ENCODE measurements around the gene USB1. TPM values are rescaled to one million over a fixed set of nuclear protein-coding genes. Genes with fewer than 3 reads are reported as not detected.

USB1 gene
- total and polyA plus RNA-seq, 5 donors from 2014 or later = 29.3 to 46.8 (median 35.7) TPM

GRCh38 chr16:58016840-58017446, 15.7 kb downstream of the USB1 start:
- no peaks in the 10 kb centered on the region for H3K27me3 Mint-ChIP-seq
- no peaks in the 10 kb centered on the region for H3K9me3 Mint-ChIP-seq

GRCh38 chr16:58018803-58019202, 17.6 kb downstream of the USB1 start:
- peak overlapping the region in 1 of 3 donors; percentile 29 for H3K27ac Mint-ChIP-seq
- no peaks in the 10 kb centered on the region for H3K9me3 ChIP-seq (ENCODE audit: control insufficient read depth in 2 of 2, low read length in 2 of 2)
- H3K9me3 Mint-ChIP-seq = no peaks in the 10 kb centered on the region
- H3K36me3 ChIP-seq (ENCODE audit: control insufficient read depth, insufficient read depth, low read length) = peaks cover 19% of the 10 kb centered on the region
- no peaks in the 10 kb centered on the region for H3K27me3 ChIP-seq (ENCODE audit: control insufficient read depth, insufficient read depth, low read length)
- H3K4me3 Mint-ChIP-seq = no peak overlapping the region
- H3K4me1 ChIP-seq (ENCODE audit: control insufficient read depth, insufficient read depth, low read length, poor library complexity, severe bottlenecking) = peaks cover 3% of the 10 kb centered on the region
- no peak overlapping the region for H3K4me3 ChIP-seq (ENCODE audit: low read depth, low read length)
- H3K27me3 Mint-ChIP-seq = no peaks in the 10 kb centered on the region
- no peak for ATAC-seq (ENCODE audit: low read depth in 2 of 2)
- peaks cover 0 to 17% (median 5%) of the 10 kb centered on the region in 4 donors for H3K4me1 Mint-ChIP-seq
- no peak for DNase-seq
- H3K27ac ChIP-seq (ENCODE audit: insufficient read depth, low read length, poor library complexity, severe bottlenecking) = no peak overlapping the region
- no peaks in the 10 kb centered on the region for H3K36me3 Mint-ChIP-seq

More at GRCh38 chr16:58016840-58017446, 15.7 kb downstream of the USB1 start:
- Mint-ChIP-seq H3K36me3 (no peaks in the 10 kb centered on the region), H3K4me3 (no peak overlapping the region), H3K4me1 (peaks cover 0 to 15% (median 4%) of the 10 kb centered on the region in 4 donors), H3K27ac (no peak overlapping the region)
- Histone ChIP-seq H3K4me1 (ENCODE audit: control insufficient read depth, insufficient read depth, low read length, poor library complexity, severe bottlenecking) (peaks cover 3% of the 10 kb centered on the region), H3K27me3 (ENCODE audit: control insufficient read depth, insufficient read depth, low read length) (no peaks in the 10 kb centered on the region), H3K36me3 (ENCODE audit: control insufficient read depth, insufficient read depth, low read length) (peaks cover 32% of the 10 kb centered on the region), H3K27ac (ENCODE audit: insufficient read depth, low read length, poor library complexity, severe bottlenecking) (no peak overlapping the region), H3K4me3 (ENCODE audit: low read depth, low read length) (no peak overlapping the region), H3K9me3 (ENCODE audit: control insufficient read depth in 2 of 2, low read length in 2 of 2) (no peaks in the 10 kb centered on the region)
- ATAC-seq (ENCODE audit: low read depth in 2 of 2) (no peak), DNase-seq (no peak)

GRCh38 chr16:58019866-58020538, 18.8 kb downstream of the USB1 start:
- ATAC-seq (ENCODE audit: low read depth in 2 of 2) (no peak), DNase-seq (no peak)
- peaks cover 12% of the 10 kb centered on the region for H3K4me1 ChIP-seq (ENCODE audit: control insufficient read depth, insufficient read depth, low read length, poor library complexity, severe bottlenecking)
- no peak overlapping the region for H3K4me3 ChIP-seq (ENCODE audit: low read depth, low read length)
- no peak overlapping the region for H3K4me3 Mint-ChIP-seq
- peak overlapping the region; percentile 23 to 99 (median 85) for H3K27ac Mint-ChIP-seq
- no peaks in the 10 kb centered on the region for H3K27me3 ChIP-seq (ENCODE audit: control insufficient read depth, insufficient read depth, low read length)
- no peaks in the 10 kb centered on the region for H3K36me3 Mint-ChIP-seq
- peaks cover 19% of the 10 kb centered on the region for H3K36me3 ChIP-seq (ENCODE audit: control insufficient read depth, insufficient read depth, low read length)
- no peaks in the 10 kb centered on the region for H3K9me3 Mint-ChIP-seq
- no peaks in the 10 kb centered on the region for H3K9me3 ChIP-seq (ENCODE audit: control insufficient read depth in 2 of 2, low read length in 2 of 2)
- H3K4me1 Mint-ChIP-seq = peaks cover 2 to 24% (median 10%) of the 10 kb centered on the region in 4 donors
- peaks cover 6% of the 10 kb centered on the region for H3K27me3 Mint-ChIP-seq
- H3K27ac ChIP-seq (ENCODE audit: insufficient read depth, low read length, poor library complexity, severe bottlenecking) = peak overlapping the region; percentile 39

GRCh38 chr16:58020628-58021521, 19.7 kb downstream of the USB1 start:
- DNase-seq (peak; percentile 44 to 64 (median 55)), ATAC-seq (ENCODE audit: low read depth in 2 of 2) (peak; percentile 43 to 54)
- Mint-ChIP-seq H3K9me3 (no peaks in the 10 kb centered on the region), H3K4me1 (peaks cover 4 to 25% (median 13%) of the 10 kb centered on the region in 4 donors), H3K36me3 (no peaks in the 10 kb centered on the region), H3K4me3 (peak overlapping the region in 1 of 4 donors; percentile 73), H3K27me3 (peaks cover 9% of the 10 kb centered on the region), H3K27ac (peak overlapping the region; percentile 23 to 99 (median 85))
- Histone ChIP-seq H3K4me3 (ENCODE audit: low read depth, low read length) (no peak overlapping the region), H3K9me3 (ENCODE audit: control insufficient read depth in 2 of 2, low read length in 2 of 2) (no peaks in the 10 kb centered on the region), H3K27me3 (ENCODE audit: control insufficient read depth, insufficient read depth, low read length) (no peaks in the 10 kb centered on the region), H3K36me3 (ENCODE audit: control insufficient read depth, insufficient read depth, low read length) (peaks cover 11% of the 10 kb centered on the region), H3K4me1 (ENCODE audit: control insufficient read depth, insufficient read depth, low read length, poor library complexity, severe bottlenecking) (peaks cover 18% of the 10 kb centered on the region), H3K27ac (ENCODE audit: insufficient read depth, low read length, poor library complexity, severe bottlenecking) (peak overlapping the region; percentile 39)

GRCh38 chr16:58021661-58022551, 20.7 kb downstream of the USB1 start:
- Mint-ChIP-seq H3K4me3 (peak overlapping the region in 1 of 4 donors; percentile 61), H3K27me3 (peaks cover 9% of the 10 kb centered on the region), H3K4me1 (peaks cover 4 to 25% (median 13%) of the 10 kb centered on the region in 4 donors), H3K9me3 (no peaks in the 10 kb centered on the region), H3K27ac (peak overlapping the region in 1 of 3 donors; percentile 40), H3K36me3 (no peaks in the 10 kb centered on the region)
- no peak overlapping the region for H3K27ac ChIP-seq (ENCODE audit: insufficient read depth, low read length, poor library complexity, severe bottlenecking)
- H3K36me3 ChIP-seq (ENCODE audit: control insufficient read depth, insufficient read depth, low read length) = peaks cover 11% of the 10 kb centered on the region
- H3K4me1 ChIP-seq (ENCODE audit: control insufficient read depth, insufficient read depth, low read length, poor library complexity, severe bottlenecking) = peaks cover 25% of the 10 kb centered on the region
- DNase-seq = no peak
- no peak for ATAC-seq (ENCODE audit: low read depth in 2 of 2)
- H3K4me3 ChIP-seq (ENCODE audit: low read depth, low read length) = no peak overlapping the region
- no peaks in the 10 kb centered on the region for H3K9me3 ChIP-seq (ENCODE audit: control insufficient read depth in 2 of 2, low read length in 2 of 2)
- no peaks in the 10 kb centered on the region for H3K27me3 ChIP-seq (ENCODE audit: control insufficient read depth, insufficient read depth, low read length)

- Histone ChIP-seq H3K27me3 (ENCODE audit: control insufficient read depth, insufficient read depth, low read length) (no peaks in the 10 kb centered on the region), H3K27ac (ENCODE audit: insufficient read depth, low read length, poor library complexity, severe bottlenecking) (no peak overlapping the region), H3K4me3 (ENCODE audit: low read depth, low read length) (no peak overlapping the region), H3K4me1 (ENCODE audit: control insufficient read depth, insufficient read depth, low read length, poor library complexity, severe bottlenecking) (peaks cover 32% of the 10 kb centered on the region), H3K9me3 (ENCODE audit: control insufficient read depth in 2 of 2, low read length in 2 of 2) (no peaks in the 10 kb centered on the region), H3K36me3 (ENCODE audit: control insufficient read depth, insufficient read depth, low read length) (peaks cover 3% of the 10 kb centered on the region)
- Mint-ChIP-seq H3K9me3 (no peaks in the 10 kb centered on the region), H3K4me1 (peaks cover 4 to 25% (median 13%) of the 10 kb centered on the region in 4 donors), H3K27me3 (peaks cover 9% of the 10 kb centered on the region), H3K27ac (no peak overlapping the region), H3K36me3 (no peaks in the 10 kb centered on the region), H3K4me3 (peak overlapping the region in 3 of 4 donors; percentile 36 to 74 (median 54))
- DNase-seq = no peak
- no peak for ATAC-seq (ENCODE audit: low read depth in 2 of 2)
Observed at GRCh38 chr16:58022601-58023371, 21.6 kb downstream of the USB1 start.
